DMS53 treated with DMSO at 0.1 percent for 48 hours (cell line): ENCODE results near the gene WFDC13.
"Not testable (repeated sequence)": the region's sequence is repeated elsewhere in the genome, so short reads cannot be mapped to it uniquely, and the experiment has no call there.

Experiments used
- DNase-seq: peaks from one replicate; lab custom pipeline; 2025; ENCODE audit not compliant: unreplicated experiment; lab: John Stamatoyannopoulos, UW

Gene WFDC13, protein sequence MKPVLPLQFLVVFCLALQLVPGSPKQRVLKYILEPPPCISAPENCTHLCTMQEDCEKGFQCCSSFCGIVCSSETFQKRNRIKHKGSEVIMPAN

GRCh38 chr20:45701873-45702272 lies at the start of gene WFDC13:
TSS of gene WFDC13 (plus strand) at chr20:45702038. CDS start at chr20:45702124, 86 bp downstream.
- no peak for DNase-seq

DNA sequence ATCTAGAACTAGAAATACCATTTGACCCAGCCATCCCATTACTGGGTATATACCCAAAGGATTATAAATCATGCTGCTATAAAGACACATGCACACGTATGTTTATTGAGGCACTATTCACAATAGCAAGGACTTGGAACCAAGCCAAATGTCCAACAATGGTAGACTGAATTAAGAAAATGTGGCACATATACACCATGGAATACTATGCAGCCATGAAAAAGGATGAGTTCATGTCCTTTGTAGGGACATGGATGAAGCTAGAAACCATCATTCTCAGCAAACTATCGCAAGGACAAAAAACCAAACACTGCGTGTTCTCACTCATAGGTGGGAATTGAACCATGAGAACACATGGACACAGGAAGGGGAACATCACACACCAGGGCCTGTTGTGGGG lies 44.8 kb upstream of the WFDC13 start:
- DNase-seq = not testable (repeated sequence)

DNA sequence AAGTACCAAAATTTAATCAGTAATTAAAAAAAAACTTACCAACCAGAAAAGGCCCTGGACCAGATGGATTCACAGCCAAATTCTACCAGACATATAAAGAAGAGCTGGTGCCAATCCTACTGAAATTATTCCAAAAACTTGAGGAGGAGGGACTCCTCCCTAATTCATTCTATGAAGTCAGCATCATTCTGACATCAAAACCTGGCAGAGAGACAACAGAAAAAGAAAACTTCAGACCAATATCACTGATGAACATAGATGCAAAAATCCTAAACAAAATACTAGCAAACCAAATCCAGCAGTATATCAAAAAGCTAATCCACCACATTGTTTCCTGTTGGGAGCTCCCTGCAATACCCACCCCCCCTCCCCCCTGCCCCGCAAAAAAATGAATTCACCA lies 31.7 kb upstream of the WFDC13 start, which contains the start of gene WFDC11:
WFDC11 (minus strand) TSS at position 101 of the 400 bp plus-strand sequence. CDS start 19,639 bp downstream, outside the sequence.
- no peak for DNase-seq

- DNase-seq = no peak
Measured at GRCh38 chr20:45672765-45673164, 29.1 kb upstream of the WFDC13 start.

DNA sequence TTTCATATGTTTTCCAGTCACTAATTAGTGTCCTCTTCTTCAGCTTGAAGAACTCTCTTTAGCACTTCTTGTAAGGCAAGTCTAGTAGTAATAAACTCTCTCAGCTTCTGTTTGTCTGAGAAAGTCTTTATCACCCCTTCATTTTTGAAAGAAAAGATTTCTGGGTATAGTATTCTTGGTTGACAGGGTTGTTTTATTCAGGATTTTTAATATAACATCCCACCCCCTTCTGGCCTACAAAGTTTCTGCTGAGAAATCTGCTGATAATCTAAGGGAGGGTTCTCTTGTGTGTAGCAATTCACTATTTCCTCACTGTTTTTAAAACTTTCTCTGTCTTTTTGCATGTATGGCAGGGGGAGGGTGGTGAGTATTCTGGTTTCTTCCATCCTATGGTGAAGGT lies 22.2 kb upstream of the WFDC13 start:
- DNase-seq = no peak

DNA sequence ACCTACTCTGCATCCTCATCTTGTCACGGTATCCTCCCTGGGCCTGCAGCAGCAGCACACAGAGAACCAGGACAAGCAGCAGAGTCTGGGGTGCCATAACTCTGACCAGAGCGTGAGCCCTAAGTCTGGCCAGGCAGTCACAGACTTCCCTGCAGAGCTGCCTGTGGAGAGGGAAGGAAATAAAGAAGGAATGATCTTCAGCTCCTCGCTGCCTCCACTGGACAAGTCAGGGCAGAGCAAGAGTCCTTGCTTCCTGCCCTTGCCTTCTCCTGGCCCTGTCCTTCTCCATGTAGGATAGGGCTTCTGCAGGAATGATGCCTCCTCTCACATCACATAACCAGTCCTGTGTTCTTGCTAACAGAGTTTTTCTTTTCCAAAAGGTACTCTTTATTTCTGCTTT lies 15.9 kb upstream of the WFDC13 start:
- DNase-seq = no peak

- DNase-seq = not testable (repeated sequence)
Measured at GRCh38 chr20:45693346-45693745, 8.5 kb upstream of the WFDC13 start.

DNA sequence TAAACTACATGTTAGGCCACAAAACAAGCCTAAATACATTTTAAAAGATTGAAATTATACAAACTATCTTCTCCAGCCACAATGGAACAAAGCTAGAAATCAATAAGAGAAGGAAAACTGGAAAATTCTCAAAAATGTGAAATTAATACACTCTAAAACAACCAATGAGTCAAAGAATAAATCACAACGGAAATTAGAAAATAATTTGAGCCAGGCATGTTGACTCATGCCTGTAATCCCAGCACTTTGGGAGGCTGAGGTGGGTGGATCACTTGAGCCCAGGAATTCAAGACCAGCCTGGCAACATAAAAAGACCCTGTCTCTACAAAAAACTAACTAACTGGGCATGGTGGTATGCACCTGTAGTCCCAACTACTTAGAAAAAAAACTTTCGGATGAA lies 6.3 kb upstream of the WFDC13 start:
- no peak for DNase-seq

GRCh38 chr20:45701104-45701503 lies 734 bp upstream of the WFDC13 start:
- DNase-seq = no peak

- DNase-seq = no peak
Measured at GRCh38 chr20:45704969-45705637, 3.3 kb downstream of the WFDC13 start, which contains the start of gene WFDC10B. TSS of gene WFDC10B (minus strand) at chr20:45705019. CDS start at chr20:45685992, 19,027 bp downstream.

DNA sequence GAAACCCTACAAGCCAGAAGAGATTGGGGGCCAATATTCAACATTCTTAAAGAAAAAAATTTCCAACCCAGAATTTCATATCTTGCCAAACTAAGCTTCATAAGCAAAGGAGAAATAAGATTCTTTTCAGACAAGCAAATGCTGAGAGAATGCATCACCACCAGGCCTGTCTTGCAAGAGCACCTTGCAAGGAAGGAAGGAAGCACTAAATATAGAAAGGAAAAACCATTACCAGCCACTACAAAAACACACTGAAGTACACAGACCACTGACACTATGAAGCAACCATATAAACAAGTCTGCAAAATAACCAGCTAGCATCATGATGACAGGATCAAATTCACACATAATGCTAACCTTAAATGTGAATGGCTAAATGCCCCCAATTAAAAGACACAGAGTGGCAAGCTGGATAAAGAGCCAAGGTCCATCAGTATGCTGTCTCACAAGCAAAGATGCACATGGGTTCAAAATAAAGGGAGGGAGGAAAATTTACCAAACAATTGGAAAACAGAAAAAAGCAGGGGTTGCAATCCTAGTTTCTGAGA lies 14.4 kb downstream of the WFDC13 start:
- not testable (repeated sequence) for DNase-seq

- DNase-seq = no peak
Measured at GRCh38 chr20:45722047-45722446, 20.2 kb downstream of the WFDC13 start, which contains the start of gene SPINT4. TSS of gene SPINT4 (plus strand) at chr20:45722347. CDS start at chr20:45722368, 21 bp downstream.

- DNase-seq = no peak
Measured at GRCh38 chr20:45725134-45725533, 23.3 kb downstream of the WFDC13 start.

DNA sequence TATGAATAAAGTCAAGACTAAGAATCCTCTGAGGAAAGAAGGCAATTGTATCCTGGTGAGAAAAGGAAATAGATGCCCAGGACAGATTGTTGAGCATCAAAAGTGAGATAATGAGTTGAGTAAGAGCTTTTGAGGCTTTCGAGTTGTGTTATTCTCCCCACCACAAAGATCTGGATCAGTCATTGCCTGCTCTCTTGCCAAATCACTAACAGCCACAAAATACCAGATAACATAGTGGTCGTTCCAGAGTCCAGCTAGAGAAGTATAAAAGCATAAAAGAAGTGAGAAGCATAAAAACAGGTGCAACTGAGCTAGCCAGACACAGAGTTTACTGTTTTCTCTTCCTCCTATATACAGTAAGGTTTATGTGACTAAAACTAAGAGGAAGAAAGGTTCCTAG lies 25.2 kb downstream of the WFDC13 start:
- no peak for DNase-seq

GRCh38 chr20:45732199-45732598 lies 30.4 kb downstream of the WFDC13 start:
- no peak for DNase-seq

DNA sequence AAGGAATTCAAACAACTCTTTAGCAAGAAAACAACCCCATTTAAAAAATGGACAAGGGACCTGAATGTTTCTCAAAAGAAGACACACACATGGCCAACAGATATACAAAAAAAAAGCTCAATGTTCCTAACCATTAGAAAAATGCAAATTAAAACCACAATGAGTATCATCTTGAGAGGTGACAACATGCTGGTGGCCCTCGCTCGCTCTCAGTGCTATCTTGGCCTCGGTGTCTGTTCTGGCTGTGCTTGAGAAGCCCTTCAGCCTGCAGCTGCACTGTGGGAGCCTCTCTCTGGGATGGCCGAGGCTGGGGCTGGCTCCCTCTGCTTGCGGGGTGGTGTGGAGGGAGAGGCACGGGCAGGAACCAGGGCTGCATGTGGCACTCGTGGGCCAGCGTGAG lies 33.7 kb downstream of the WFDC13 start:
- DNase-seq = no peak

- DNase-seq = no peak
Measured at GRCh38 chr20:45735988-45736387, 34.1 kb downstream of the WFDC13 start.

- DNase-seq = no peak
Measured at GRCh38 chr20:45742596-45742995, 40.8 kb downstream of the WFDC13 start.

DNA sequence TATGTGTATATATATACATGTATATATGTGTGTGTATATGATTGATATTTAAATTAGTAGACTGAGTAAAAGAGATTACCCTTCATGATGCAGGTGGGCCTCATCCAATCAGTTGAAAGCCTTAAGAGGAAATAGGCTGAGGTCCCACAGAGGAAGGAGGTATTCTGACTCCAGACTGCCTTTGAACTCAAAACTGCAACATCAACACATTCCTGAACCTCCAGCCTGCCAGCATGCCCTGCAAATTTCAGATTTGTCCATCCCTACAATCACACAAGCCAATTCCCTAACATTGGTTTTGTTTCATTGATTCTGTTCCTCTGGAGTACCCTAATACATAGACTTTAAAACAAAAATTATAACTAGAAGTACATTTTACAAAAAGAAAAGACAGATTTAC lies 43.2 kb downstream of the WFDC13 start:
- no peak for DNase-seq

GRCh38 chr20:45751721-45752120 lies 49.9 kb downstream of the WFDC13 start:
- DNase-seq = no peak

DNA sequence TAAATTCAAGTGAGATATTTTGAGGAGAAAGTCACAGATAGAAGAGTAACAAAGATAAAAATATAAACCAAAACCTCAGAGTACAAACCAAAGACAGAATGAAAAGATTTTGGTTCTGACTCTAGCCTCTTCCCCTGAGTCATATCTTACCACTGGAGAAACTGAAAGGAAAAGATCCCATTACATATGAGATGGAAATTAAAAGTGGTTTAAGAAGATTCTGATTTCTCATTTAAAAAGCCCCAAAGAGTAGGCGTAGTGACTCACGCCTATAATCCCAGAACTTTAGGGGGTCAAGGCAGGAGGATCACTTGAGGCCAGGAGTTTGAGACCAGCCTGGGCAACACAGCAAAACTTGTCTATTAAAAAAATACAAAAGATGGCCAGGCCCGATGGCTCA lies 50.9 kb downstream of the WFDC13 start:
- no peak for DNase-seq

GRCh38 chr20:45758096-45758495 lies 56.3 kb downstream of the WFDC13 start:
- no peak for DNase-seq
